A549 (cell line): Measurements from ENCODE around the gene CPSF7. TPM values are rescaled to one million over a fixed set of nuclear protein-coding genes. Genes with fewer than 3 reads are reported as not detected.
A peak's percentile ranks its signal among the peaks of the same experiment; 100 is the strongest.
"Not testable (repeated sequence)": the region's sequence is repeated elsewhere in the genome, so short reads cannot be mapped to it uniquely, and the experiment has no call there.

Source experiments
- ATAC-seq, 2 experiments: fragments of 200-7000 bp in 1 of 2; fragments of >200 bp in 1 of 2; cut with Nextera tagmentation in 1 of 2; cut with Tn5 transposase in 1 of 2; 3 replicates each; pipeline versions ENCODE4 v1.8.0 to v1.9.1; 2018 to 2020; ENCODE audit warnings: mild to moderate bottlenecking in 1 of 2, moderate library complexity in 1 of 2
- CTCF ChIA-PET: fragments of 300-600 bp; sonication (Branson Sonifier 250); formaldehyde crosslinking; extraction: SDS; loops from one replicate; lab custom pipeline; 2021; ENCODE audit warnings: antibody characterized with exemption, inconsistent platforms; lab: Yijun Ruan, JAX
- POLR2A ChIA-PET: fragments of 350-600 bp; formaldehyde crosslinking; extraction: SDS; loops from one replicate; lab custom pipeline; 2021; ENCODE audit warnings: antibody characterized with exemption, inconsistent platforms; lab: Yijun Ruan, JAX
- DNase-seq, 2 experiments: peaks; one replicate each; pipeline versions ENCODE4 v3.0.0 to v3.0.0-alpha.2; 2011 to 2016; ENCODE audit warnings: low read depth in 1 of 2, low spot score in 1 of 2
- FAIRE-seq: peaks from 2 replicates; lab custom pipeline; 2011; peaks lifted over from hg19 to GRCh38; lab: Jason Lieb, UNC
- H3K27ac ChIP-seq, 2 experiments: fragments of >200 bp; sonication (Bioruptor Twin); formaldehyde crosslinking; 3 replicates each; pipeline ENCODE4 v1.5.1; 2016 to 2017
- H3K4me1 ChIP-seq: fragments of >200 bp; sonication (Bioruptor Twin); formaldehyde crosslinking; 3 replicates; pipeline ENCODE4 v1.6.1; 2016
- H3K4me2 ChIP-seq: fragments of >200 bp; sonication (Bioruptor Twin); formaldehyde crosslinking; 3 replicates; pipeline ENCODE4 v1.6.1; 2016
- H3K4me3 ChIP-seq: fragments of >200 bp; sonication (Bioruptor Twin); formaldehyde crosslinking; 3 replicates; pipeline ENCODE4 v1.5.1; 2016
- H3K9me3 ChIP-seq: fragments of >200 bp; sonication (Bioruptor Twin); formaldehyde crosslinking; 3 replicates; pipeline ENCODE4 v1.6.1; 2016
- ATOH8 ChIP-seq: fragments of 250-450 bp; sonication (Bioruptor Pico); IDR thresholded peaks from 2 replicates; pipeline ENCODE4 v1.5.0; 2020; ENCODE audit warnings: low read depth, mild to moderate bottlenecking, moderate library complexity
- CBX2 ChIP-seq: fragments of 200-600 bp; sonication (generic); IDR thresholded peaks from 2 replicates; pipeline ENCODE4 v1.6.1; 2016; ENCODE audit warnings: low read depth, mild to moderate bottlenecking, borderline replicate concordance
- EHF ChIP-seq: fragments of 250-450 bp; sonication (Bioruptor Pico); IDR thresholded peaks from 2 replicates; pipeline ENCODE4 v1.5.0; 2020; ENCODE audit warnings: mild to moderate bottlenecking
- EHMT2 ChIP-seq: fragments of 200-600 bp; sonication (generic); IDR thresholded peaks from 2 replicates; pipeline ENCODE4 v1.6.1; 2016; ENCODE audit warnings: antibody characterized with exemption, low read depth, mild to moderate bottlenecking, moderate library complexity
- EP300 ChIP-seq, 2 experiments: fragments of >200 bp; sonication (Bioruptor Twin); formaldehyde crosslinking; IDR thresholded peaks; 2 replicates in 1 of 2; 3 replicates in 1 of 2; pipeline ENCODE4 v1.6.1; 2016 to 2017
- FOSL2 ChIP-seq, 2 experiments: fragments of 450-650 bp in 1 of 2; fragments of >200 bp in 1 of 2; sonication (Bioruptor Twin) in 1 of 2; formaldehyde crosslinking; IDR thresholded peaks; 2 replicates each; pipeline versions ENCODE4 v1.5.0 to v1.6.1; 2016 to 2020; ENCODE audit warnings: mild to moderate bottlenecking in 1 of 2, moderate library complexity in 1 of 2
- HDAC2 ChIP-seq: fragments of 200-600 bp; sonication (generic); IDR thresholded peaks from 2 replicates; pipeline ENCODE4 v1.6.1; 2016
- HOXB5 ChIP-seq: fragments of 250-450 bp; sonication (Bioruptor Pico); IDR thresholded peaks from 2 replicates; pipeline ENCODE4 v1.5.0; 2020; ENCODE audit warnings: mild to moderate bottlenecking, moderate library complexity
- JUN ChIP-seq, 2 experiments: fragments of >200 bp; sonication (Bioruptor Twin); formaldehyde crosslinking; IDR thresholded peaks; 2 replicates in 1 of 2; 3 replicates in 1 of 2; pipeline ENCODE4 v1.6.1; 2016 to 2017
- KDM5A ChIP-seq: fragments of 200-600 bp; sonication (generic); IDR thresholded peaks from 2 replicates; pipeline ENCODE4 v1.6.1; 2016; ENCODE audit warnings: antibody characterized with exemption, mild to moderate bottlenecking
- MAZ ChIP-seq: fragments of 150-350 bp; IDR thresholded peaks from 2 replicates; pipeline ENCODE4 v1.6.1; 2014; ENCODE audit warnings: antibody characterized with exemption, low read depth, low read length, borderline replicate concordance
- MYC ChIP-seq: IDR thresholded peaks from 2 replicates; pipeline ENCODE4 v1.6.1; 2012; ENCODE audit warnings: mild to moderate bottlenecking, inconsistent platforms, low read length, improper control_type of control experiment, borderline replicate concordance
- NFE2L2 ChIP-seq: fragments of 150-350 bp; conservative IDR thresholded peaks from 2 replicates; pipeline ENCODE4 v1.6.1; 2014; ENCODE audit warnings: low read length
- RARB ChIP-seq: fragments of 250-450 bp; sonication (Bioruptor Pico); IDR thresholded peaks from 2 replicates; pipeline ENCODE4 v1.8.0; 2021; ENCODE audit warnings: mild to moderate bottlenecking, moderate library complexity
- RCOR1 ChIP-seq: fragments of 150-350 bp; IDR thresholded peaks from 2 replicates; pipeline ENCODE4 v1.6.1; 2014; ENCODE audit warnings: antibody characterized with exemption, low read length, low read depth
- TP53 ChIP-seq: fragments of 250-450 bp; sonication (Bioruptor Pico); IDR thresholded peaks from 2 replicates; pipeline ENCODE4 v1.5.0; 2021; ENCODE audit warnings: mild to moderate bottlenecking, moderate library complexity
- ZNF302 ChIP-seq: fragments of 250-450 bp; sonication (Bioruptor Pico); IDR thresholded peaks from 2 replicates; pipeline ENCODE4 v1.9.0; 2021; ENCODE audit warnings: inconsistent platforms, mild to moderate bottlenecking, moderate library complexity
- ZSCAN20 ChIP-seq: fragments of 250-450 bp; sonication (Bioruptor Pico); IDR thresholded peaks from 2 replicates; pipeline ENCODE4 v1.8.0; 2022; ENCODE audit warnings: mild to moderate bottlenecking, moderate library complexity
- WGBS: methylation state at CpG from one replicate; pipeline ENCODE4 v1.1.6; 2017; ENCODE audit errors: missing lambda C conversion rate; 5-methylcytosine and 5-hydroxymethylcytosine counted together
- polyA plus RNA-seq, 4 experiments: library from polyadenylated mRNA; depleted of rRNA in 3 of 4; stranded (reverse); fragments of >200 nt; fragmentation: RNase III in 1 of 4; extraction: RNeasy Plus Mini Kit Qiagen cat#74134 plus additional on column Dnase treatment in 1 of 4; gene quantifications; 2 replicates in 3 of 4; 3 replicates in 1 of 4; pipeline ENCODE4 v1.2.3, GENCODE V29; 2011 to 2017
- TF ChIP-seq, protein P1 (sequence below): IDR thresholded peaks from 2 replicates; pipeline ENCODE4 v1.6.1; 2012
- TF ChIP-seq, protein P2 (sequence below): IDR thresholded peaks from 2 replicates; pipeline ENCODE4 v1.6.1; 2012
- TF ChIP-seq, protein P3 (sequence below): fragments of >200 bp; sonication (Bioruptor Twin); formaldehyde crosslinking; IDR thresholded peaks from 2 replicates; pipeline ENCODE4 v1.6.1; 2016

The CPSF7 gene
- polyA plus RNA-seq, 2 of the 4 experiments (the other 2 are of a cell fraction), result 56.7 to 62.9 TPM

- no peak overlapping the region for H3K4me3 ChIP-seq
- H3K4me1 ChIP-seq, result peaks cover 12% of the 10 kb centered on the region
- no peaks in the 10 kb centered on the region for H3K9me3 ChIP-seq
- 97% methylated on average over 6 of the region's 6 CpGs for WGBS
- H3K4me2 ChIP-seq, result no peak overlapping the region
- DNase-seq (no peak), FAIRE-seq (no peak), ATAC-seq (no peak)
- no peak overlapping the region for H3K27ac ChIP-seq
- POLR2A ChIA-PET, result no interaction called here
- CTCF ChIA-PET, result interaction anchor here (0.9 to 10.4 kb wide), 6 partner anchors 9 to 196 kb away, joined by 3 to 164 read pairs (median 6); partner anchors contain the start of genes CPSF7 and SDHAF2
- TF ChIP-seq MYC (no peak), EHF (no peak), FOSL2 (IDR thresholded peaks at IDR 0.05) (no peak), FOSL2 (CRISPR knock-in tag; IDR thresholded peaks at IDR 0.05) (no peak), ATOH8 (no peak), RARB (CRISPR knock-in tag) (no peak), HDAC2 (no peak), JUN (IDR thresholded peaks at IDR 0.05) (no peak), MAZ (no peak), RCOR1 (no peak), EP300 (IDR thresholded peaks at IDR 0.05) (no peak)
- TF ChIP-seq, protein P1, sequence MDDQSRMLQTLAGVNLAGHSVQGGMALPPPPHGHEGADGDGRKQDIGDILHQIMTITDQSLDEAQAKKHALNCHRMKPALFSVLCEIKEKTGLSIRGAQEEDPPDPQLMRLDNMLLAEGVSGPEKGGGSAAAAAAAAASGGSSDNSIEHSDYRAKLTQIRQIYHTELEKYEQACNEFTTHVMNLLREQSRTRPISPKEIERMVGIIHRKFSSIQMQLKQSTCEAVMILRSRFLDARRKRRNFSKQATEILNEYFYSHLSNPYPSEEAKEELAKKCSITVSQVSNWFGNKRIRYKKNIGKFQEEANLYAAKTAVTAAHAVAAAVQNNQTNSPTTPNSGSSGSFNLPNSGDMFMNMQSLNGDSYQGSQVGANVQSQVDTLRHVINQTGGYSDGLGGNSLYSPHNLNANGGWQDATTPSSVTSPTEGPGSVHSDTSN, result no peak
- TF ChIP-seq, protein P2, sequence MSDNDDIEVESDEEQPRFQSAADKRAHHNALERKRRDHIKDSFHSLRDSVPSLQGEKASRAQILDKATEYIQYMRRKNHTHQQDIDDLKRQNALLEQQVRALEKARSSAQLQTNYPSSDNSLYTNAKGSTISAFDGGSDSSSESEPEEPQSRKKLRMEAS, result no peak
- TF ChIP-seq, protein P3, sequence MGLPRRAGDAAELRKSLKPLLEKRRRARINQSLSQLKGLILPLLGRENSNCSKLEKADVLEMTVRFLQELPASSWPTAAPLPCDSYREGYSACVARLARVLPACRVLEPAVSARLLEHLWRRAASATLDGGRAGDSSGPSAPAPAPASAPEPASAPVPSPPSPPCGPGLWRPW, result no peak
Measured at GRCh38 chr11:61442616-61443015, 12.8 kb upstream of the CPSF7 start.

DNA sequence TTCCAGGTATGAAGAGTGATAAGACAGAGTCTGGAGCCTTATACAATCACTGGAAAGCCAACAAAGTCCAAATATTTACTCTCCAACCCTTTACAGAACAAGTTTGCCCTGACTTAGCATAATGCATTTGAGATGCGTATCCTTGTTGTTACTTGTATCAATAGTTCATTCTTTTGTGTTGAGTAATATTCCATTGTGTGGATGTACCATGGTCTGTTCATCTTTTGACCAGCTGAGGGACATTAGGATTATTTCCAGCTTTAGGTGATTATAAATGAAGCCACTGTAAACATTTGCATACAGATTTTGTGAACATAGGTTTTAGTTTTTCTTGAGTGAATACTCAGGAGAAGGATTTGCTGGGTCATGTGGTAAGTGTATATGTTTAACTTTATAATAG lies 9.8 kb upstream of the CPSF7 start:
- DNase-seq, result no peak
- TF ChIP-seq ZSCAN20 (CRISPR knock-in tag), result no peak
- TF ChIP-seq, protein P2, result no peak
- Histone ChIP-seq H3K4me1 (no peaks in the 10 kb centered on the region), H3K4me3 (no peak overlapping the region), H3K27ac (no peak overlapping the region), H3K4me2 (no peak overlapping the region), H3K9me3 (no peaks in the 10 kb centered on the region)
- ATAC-seq, result no peak
- 97% methylated on average over 1 of the region's 1 CpG for WGBS
- ChIA-PET CTCF (interaction anchor here (0.9 to 13.3 kb wide), 7 partner anchors 7 to 136 kb away, joined by 3 to 164 read pairs (median 4); partner anchors contain the start of gene LRRC10B), POLR2A (interaction anchor here (0.5 to 2.2 kb wide), 2 partner anchors 9 to 198 kb away, joined by 3 to 7 read pairs; partner anchors contain the start of genes CPSF7 and SDHAF2)
- FAIRE-seq, result no peak

DNA sequence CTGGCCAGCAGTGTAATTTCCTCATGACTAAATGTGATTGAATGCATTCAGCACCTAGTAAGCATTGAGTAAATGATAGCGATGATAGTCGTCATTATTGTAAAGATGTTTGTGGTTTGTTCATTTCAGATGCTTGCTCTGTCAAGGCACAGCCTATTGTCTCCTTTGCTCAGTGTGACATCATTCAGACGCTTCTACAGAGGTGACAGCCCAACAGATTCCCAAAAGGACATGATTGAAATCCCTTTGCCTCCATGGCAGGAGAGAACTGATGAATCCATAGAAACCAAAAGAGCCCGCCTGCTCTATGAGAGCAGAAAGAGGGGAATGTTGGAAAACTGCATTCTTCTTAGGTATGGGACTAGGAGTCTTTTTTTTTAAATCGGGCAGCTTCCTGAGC lies 7.7 kb upstream of the CPSF7 start:
- no peaks in the 10 kb centered on the region for H3K9me3 ChIP-seq
- no peak overlapping the region for H3K4me2 ChIP-seq
- POLR2A ChIA-PET, result interaction anchor here (1.9 kb wide), 1 partner anchor 8 kb away, joined by 8 read pairs; the partner anchor contains the start of genes CPSF7 and SDHAF2
- CTCF ChIA-PET, result interaction anchor here (13.3 kb wide), 1 partner anchor 9 kb away, joined by 164 read pairs; no protein-coding TSS in a partner anchor
- no peak overlapping the region for H3K4me3 ChIP-seq
- no peak for ATAC-seq
- TF ChIP-seq CBX2 (no peak), HOXB5 (CRISPR knock-in tag) (no peak), ZNF302 (CRISPR knock-in tag) (no peak), TP53 (CRISPR knock-in tag) (no peak), NFE2L2 (no peak), HDAC2 (no peak), EHMT2 (no peak), KDM5A (no peak)
- H3K4me1 ChIP-seq, result no peaks in the 10 kb centered on the region
- DNase-seq, result no peak
- WGBS, result 97% methylated on average over 5 of the region's 5 CpGs
- no peak overlapping the region for H3K27ac ChIP-seq
- FAIRE-seq, result no peak

DNA sequence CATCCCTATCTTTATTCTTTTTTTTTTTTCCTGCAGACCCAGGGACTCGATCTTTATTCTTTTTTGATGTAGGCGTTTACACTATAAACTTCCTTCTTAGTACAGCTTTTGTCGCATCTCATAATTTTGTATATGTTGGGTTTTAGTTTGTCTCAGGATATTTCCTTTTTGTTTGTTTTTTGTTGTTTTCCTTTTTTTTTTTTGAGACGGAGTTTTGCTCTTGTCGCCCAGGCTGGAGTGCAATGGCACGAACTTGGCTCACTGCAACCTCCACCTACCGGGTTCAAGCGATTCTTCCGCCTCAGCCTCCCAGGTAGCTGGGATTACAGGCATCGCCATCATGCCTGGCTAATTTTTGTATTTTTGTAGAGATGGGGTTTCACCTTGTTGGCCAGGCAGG lies 1.1 kb upstream of the CPSF7 start:
- not testable (repeated sequence) for ATAC-seq, FAIRE-seq, H3K9me3 ChIP-seq, DNase-seq
- Histone ChIP-seq H3K27ac (peak overlapping the region; percentile 91 to 98; a peak in 4 of 6 replicates), H3K4me1 (peaks cover 27% of the 10 kb centered on the region), H3K4me2 (peak overlapping the region; percentile 84), H3K4me3 (peak overlapping the region; percentile 82)
- ChIA-PET POLR2A (interaction anchor here (1.7 kb wide), 1 partner anchor 10 kb away, joined by 7 read pairs; no protein-coding TSS in a partner anchor), CTCF (interaction anchor here (0.7 to 13.3 kb wide), 4 partner anchors 8 to 311 kb away, joined by 3 to 164 read pairs (median 4); no protein-coding TSS in a partner anchor)
- 68% methylated on average over 10 of the region's 10 CpGs for WGBS
